K562 (cell line): ENCODE measurements around the gene KRTCAP2. TPM values are rescaled to one million over a fixed set of nuclear protein-coding genes. Genes with fewer than 3 reads are reported as not detected.

ENCODE experiments used
- ARID3B ChIP-seq: fragments of 250-450 bp; sonication (Bioruptor Pico); IDR thresholded peaks from 2 replicates; pipeline ENCODE4 v1.4.0; 2020; ENCODE audit warnings: borderline replicate concordance
- ATF1 ChIP-seq, 2 experiments: fragments of 450-650 bp in 1 of 2; IDR thresholded peaks; 2 replicates each; pipeline ENCODE4 v1.6.1; 2016; ENCODE audit warnings: missing compliant biosample characterization in 1 of 2, missing genetic modification characterization in 1 of 2
- CEBPG ChIP-seq, 3 experiments: fragments of 200-800 bp in 1 of 3; sonication (Bioruptor generic) in 1 of 3; sonication (generic) in 1 of 3; formaldehyde crosslinking in 1 of 3; IDR thresholded peaks in 2 of 3; conservative IDR thresholded peaks in 1 of 3; 2 replicates each; pipeline versions ENCODE4 v1.6.1 to v1.8.0; 2016 to 2022; ENCODE audit warnings: missing compliant biosample characterization in 2 of 3, missing genetic modification characterization in 2 of 3, mild to moderate bottlenecking in 1 of 3, missing genetic modification reagents in 1 of 3
- ELF4 ChIP-seq: fragments of 450-650 bp; formaldehyde crosslinking; IDR thresholded peaks from 2 replicates; pipeline ENCODE4 v1.4.0; 2022; ENCODE audit warnings: missing genetic modification characterization
- EP300 ChIP-seq: IDR thresholded peaks from 2 replicates; pipeline ENCODE4 v1.6.1; 2012; ENCODE audit warnings: low read length, improper control_type of control experiment
- GABPA ChIP-seq: fragments of 200-800 bp; sonication (Bioruptor generic); conservative IDR thresholded peaks from 2 replicates; pipeline ENCODE4 v1.6.1; 2016; ENCODE audit warnings: low read depth, missing genetic modification characterization, missing compliant biosample characterization
- HMBOX1 ChIP-seq: sonication (generic); IDR thresholded peaks from 2 replicates; pipeline ENCODE4 v1.6.1; 2016
- ID3 ChIP-seq, 2 experiments: fragments of 250-450 bp in 1 of 2; fragments of 450-650 bp in 1 of 2; sonication (Bioruptor Pico) in 1 of 2; IDR thresholded peaks; 2 replicates each; pipeline versions ENCODE4 v1.6.1 to v1.8.0; 2016 to 2021; ENCODE audit warnings: mild to moderate bottlenecking in 2 of 2, moderate library complexity in 2 of 2, missing compliant biosample characterization in 1 of 2, missing genetic modification characterization in 1 of 2
- MCM3 ChIP-seq: fragments of 450-650 bp; IDR thresholded peaks from 2 replicates; pipeline ENCODE4 v1.6.1; 2016
- MLLT1 ChIP-seq, 2 experiments: fragments of 450-650 bp; IDR thresholded peaks; 2 replicates each; pipeline ENCODE4 v1.6.1; 2016
- NFIC ChIP-seq: fragments of 450-650 bp; IDR thresholded peaks from 2 replicates; pipeline ENCODE4 v1.6.1; 2017; ENCODE audit warnings: mild to moderate bottlenecking, inconsistent platforms
- NONO ChIP-seq, 2 experiments: fragments of 200-400 bp in 1 of 2; fragments of 450-650 bp in 1 of 2; formaldehyde crosslinking in 1 of 2; IDR thresholded peaks; 2 replicates each; pipeline ENCODE4 v1.6.1; 2017; ENCODE audit warnings: low read depth in 2 of 2, mild to moderate bottlenecking in 2 of 2, moderate library complexity in 2 of 2, low read length in 1 of 2
- PHF8 ChIP-seq: fragments of 200-600 bp; sonication (generic); IDR thresholded peaks from 2 replicates; pipeline ENCODE4 v1.6.1; 2012; ENCODE audit warnings: mixed run types, mild to moderate bottlenecking, inconsistent platforms, low read length, moderate library complexity, borderline replicate concordance
- PURB ChIP-seq: sonication (generic); formaldehyde crosslinking; IDR thresholded peaks from 2 replicates; pipeline ENCODE4 v1.9.0; 2021; ENCODE audit warnings: low read depth, mild to moderate bottlenecking, missing genetic modification reagents
- PYGO2 ChIP-seq: fragments of 450-650 bp; IDR thresholded peaks from 2 replicates; pipeline ENCODE4 v1.6.1; 2016; ENCODE audit warnings: mild to moderate bottlenecking, missing genetic modification characterization, moderate library complexity, missing compliant biosample characterization
- STAG1 ChIP-seq: sonication (generic); formaldehyde crosslinking; IDR thresholded peaks from 2 replicates; pipeline ENCODE4 v1.5.0; 2020; ENCODE audit warnings: missing genetic modification reagents, borderline replicate concordance
- ZNF143 ChIP-seq: sonication (generic); formaldehyde crosslinking; IDR thresholded peaks from 2 replicates; pipeline ENCODE4 v1.9.0; 2022; ENCODE audit warnings: mild to moderate bottlenecking, missing genetic modification reagents
- ZNF445 ChIP-seq: fragments of 250-450 bp; sonication (Bioruptor Pico); IDR thresholded peaks from 2 replicates; pipeline ENCODE4 v1.4.0; 2020; ENCODE audit warnings: low read depth, mild to moderate bottlenecking, moderate library complexity
- ZNF584 ChIP-seq: fragments of 200-800 bp; sonication (Bioruptor generic); IDR thresholded peaks from 2 replicates; pipeline ENCODE4 v1.6.1; 2016; ENCODE audit warnings: low read depth, mild to moderate bottlenecking, missing genetic modification characterization, missing compliant biosample characterization
- ZNF699 ChIP-seq: fragments of 250-450 bp; sonication (Bioruptor Pico); IDR thresholded peaks from 2 replicates; pipeline ENCODE4 v1.8.0; 2021; ENCODE audit warnings: mild to moderate bottlenecking, moderate library complexity; ENCODE audit not compliant: insufficient replicate concordance
- ZNF766 ChIP-seq: fragments of 200-800 bp; sonication (Bioruptor generic); conservative IDR thresholded peaks from 2 replicates; pipeline ENCODE4 v1.6.1; 2016; ENCODE audit warnings: missing genetic modification characterization, missing compliant biosample characterization
- ZNF830 ChIP-seq: fragments of 250-450 bp; sonication (Bioruptor Pico); IDR thresholded peaks from 2 replicates; pipeline ENCODE4 v1.5.0; 2021; ENCODE audit warnings: mild to moderate bottlenecking
- ZSCAN29 ChIP-seq: fragments of 450-650 bp; IDR thresholded peaks from 2 replicates; pipeline ENCODE4 v1.6.1; 2017
- polyA plus RNA-seq, 8 experiments: library from polyadenylated mRNA; depleted of rRNA in 4 of 8; stranded (reverse) in 5 of 8; unstranded in 3 of 8; fragments of >200 nt; fragmentation: Nextera tagmentation in 2 of 8; fragmentation: Illumina TruSeq in 1 of 8; extraction: Ambion mirVana in 2 of 8; extraction: Trizol in 1 of 8; gene quantifications; 2 replicates each; pipeline versions ENCODE4 v1.2.1 to v1.2.3, GENCODE V29; 2011 to 2014; ENCODE audit warnings: inconsistent platforms in 1 of 8, missing spikeins in 1 of 8
- total RNA-seq, 7 experiments: library from RNA; depleted of rRNA in 6 of 7; stranded (reverse); fragments of >200 nt in 6 of 7; fragmentation: Illumina TruSeq in 2 of 7; extraction: Trizol in 2 of 7; gene quantifications; 2 replicates each; pipeline versions ENCODE4 v1.2.1 to v1.2.3, GENCODE V29; 2011 to 2021; ENCODE audit warnings: low replicate concordance in 1 of 7

KRTCAP2 gene
- total and polyA plus RNA-seq, 9 of the 15 experiments (the other 6 are each of a cell fraction or from before 2014, with no cell fraction given) = 126 to 436 (median 244) TPM

- peak; percentile 76 for TF ChIP-seq HMBOX1
- TF ChIP-seq ATF1 (CRISPR knock-in tag; IDR thresholded peaks at IDR 0.05) = no peak
- TF ChIP-seq ATF1 (tag; IDR thresholded peaks at IDR 0.05) = peak; percentile 56
- TF ChIP-seq NONO (IDR thresholded peaks at IDR 0.05; ENCODE audit: low read depth in 2 of 2, low read length in 1 of 2) = peak in 1 of 2 experiments; percentile 78; a peak in 1 of 4 replicates
- 0 out of 2 replicates have a peak, but pooled peaks have one; percentile 14 for TF ChIP-seq ZNF830 (CRISPR knock-in tag)
- TF ChIP-seq ZSCAN29 = no peak
- TF ChIP-seq CEBPG (CRISPR knock-in tag; IDR thresholded peaks at IDR 0.05) = no peak
- TF ChIP-seq CEBPG (tag; conservative IDR thresholded peaks at IDR 0.05 in 1 of 2, IDR thresholded peaks at IDR 0.05 in 1 of 2) = no peak
- no peak for TF ChIP-seq ARID3B (CRISPR knock-in tag)
- TF ChIP-seq STAG1 (CRISPR knock-in tag) = no peak
- no peak for TF ChIP-seq ZNF143
- TF ChIP-seq ZNF584 (CRISPR knock-in tag) = no peak
- no peak for TF ChIP-seq ZNF699 (CRISPR knock-in tag)
- TF ChIP-seq GABPA (tag) = peak; percentile 43; the same call in 1 of the 2 replicates
- TF ChIP-seq MLLT1 (IDR thresholded peaks at IDR 0.05) = peak in 1 of 2 experiments; percentile 84; a peak in 2 of 4 replicates
- no peak for TF ChIP-seq ZNF445 (CRISPR knock-in tag)
- TF ChIP-seq ELF4 (CRISPR knock-in tag) = peak; percentile 50; the same call in 1 of the 2 replicates
- peak; percentile 63; the same call in 1 of the 2 replicates for TF ChIP-seq PHF8
- TF ChIP-seq MCM3 = no peak
- no peak for TF ChIP-seq ID3 (CRISPR knock-in tag; IDR thresholded peaks at IDR 0.05)
- no peak for TF ChIP-seq ID3 (tag; IDR thresholded peaks at IDR 0.05)
- TF ChIP-seq PYGO2 = no peak
- peak; percentile 29; the same call in 1 of the 2 replicates for TF ChIP-seq NFIC
- 0 out of 2 replicates have a peak, but pooled peaks have one; percentile 6 for TF ChIP-seq ZNF766
- TF ChIP-seq EP300 = no peak; the same call in 1 of the 2 replicates
- TF ChIP-seq PURB (CRISPR knock-in tag) = no peak
Measured at GRCh38 chr1:155193275-155193990, 20.3 kb upstream of the KRTCAP2 start (continued).
